Measurements from ENCODE around the gene SND1. TPM values are rescaled to one million over a fixed set of nuclear protein-coding genes. Genes with fewer than 3 reads are reported as not detected.

Gene SND1
- total and polyA plus RNA-seq, 2 donors (not counting 3 experiments of a cell fraction or from before 2014, with no cell fraction given), result 116 to 249 TPM

GRCh38 chr7:127905491-127906330 is 253.7 kb downstream of the SND1 start:
- Histone ChIP-seq H3K79me2 (ENCODE audit: control insufficient read depth, insufficient read depth, low read length) (peaks cover 26% of the 10 kb centered on the region), H3K27me3 (ENCODE audit: control insufficient read depth in 2 of 2, insufficient read depth in 2 of 2, low read length in 2 of 2) (no peaks in the 10 kb centered on the region), H3K4me3 (replicated peaks in 1 of 3; ENCODE audit: insufficient read depth in 1 of 3, low read depth in 1 of 3, low read length in 3 of 3) (no peak overlapping the region), H3K27ac (ENCODE audit: insufficient read depth, low read depth, low read length) (no peak overlapping the region), H3K4me2 (ENCODE audit: insufficient read depth, low read length) (no peak overlapping the region), H3K9me3 (replicated peaks; ENCODE audit: control insufficient read depth, insufficient read depth, low read length) (no peaks in the 10 kb centered on the region), H2AFZ (ENCODE audit: low read depth, low read length) (no peak overlapping the region), H4K20me1 (replicated peaks; ENCODE audit: control insufficient read depth, extremely low read depth, insufficient read depth, low read length) (no peaks in the 10 kb centered on the region), H3K4me1 (ENCODE audit: control insufficient read depth, extremely low read depth, insufficient read depth, low read length) (peaks cover 23% of the 10 kb centered on the region), H3K9ac (replicated peaks; ENCODE audit: extremely low read depth, insufficient read depth, low read length) (no peak overlapping the region), H3K9me1 (replicated peaks; ENCODE audit: control insufficient read depth, extremely low read depth, insufficient read depth, low read length) (no peaks in the 10 kb centered on the region), H3K36me3 (ENCODE audit: control insufficient read depth in 2 of 2, extremely low read depth in 1 of 2, insufficient read depth in 2 of 2, low read length in 2 of 2) (no peaks in the 10 kb centered on the region)
- intact Hi-C loops (cut with micrococcal nuclease), result no loop called here
- no peak for TF ChIP-seq MYC (IDR thresholded peaks at IDR 0.05; ENCODE audit: low read depth, low read length)
- TF ChIP-seq POLR2AphosphoS5 (IDR thresholded peaks at IDR 0.05; ENCODE audit: insufficient read depth, low read depth, low read length), result no peak
- no peak for TF ChIP-seq MAX (IDR thresholded peaks at IDR 0.05; ENCODE audit: insufficient read depth, insufficient read length)
- no peak for TF ChIP-seq FOS (IDR thresholded peaks at IDR 0.05; ENCODE audit: borderline replicate concordance, insufficient read depth, low read length)
- TF ChIP-seq JUN (IDR thresholded peaks at IDR 0.05; ENCODE audit: borderline replicate concordance, insufficient read depth, insufficient read length, low read depth), result no peak
- no peak for TF ChIP-seq EZH2 (IDR thresholded peaks at IDR 0.05; ENCODE audit: borderline replicate concordance, low read depth, low read length, severe bottlenecking)
- TF ChIP-seq GATA2 (IDR thresholded peaks at IDR 0.05; ENCODE audit: insufficient read depth, insufficient read length, low read depth, low read length), result no peak
- no peak for TF ChIP-seq POLR2A (IDR thresholded peaks at IDR 0.05; ENCODE audit: low read depth, low read length)
- no peak for TF ChIP-seq CTCF (IDR thresholded peaks at IDR 0.05; ENCODE audit: extremely low read depth in 1 of 2, insufficient read depth in 1 of 2, low read depth in 1 of 2, low read length in 2 of 2)
- FAIRE-seq (peak; percentile 77), DNase-seq (ENCODE audit: low read depth, low spot score) (peak; percentile 62)
- POLR2A ChIA-PET, result interaction anchor here (0.7 to 1.2 kb wide), 3 partner anchors 9 to 194 kb away, joined by 3 read pairs; no protein-coding TSS in a partner anchor
- CTCF ChIA-PET, result interaction anchor here (0.5 to 1.2 kb wide), 9 partner anchors 8 to 304 kb away, joined by 3 to 9 read pairs (median 3); no protein-coding TSS in a partner anchor
- no TSS peak for BruUV-seq (replicated peaks)
- dilution Hi-C loops (cut with MboI; ENCODE audit: extremely low pct_ligation_motif_present, low sequenced_read_pairs), result no loop called here

All from endothelial cell of umbilical vein (primary cell).